Measurements from ENCODE around the gene ACBD6.

GRCh38 chr1:180522213-180522515 lies 19.8 kb upstream of the ACBD6 start:
- no peak for TF ChIP-seq EZH2phosphoT487 (IDR thresholded peaks at IDR 0.05; ENCODE audit: insufficient read depth, low read depth)
- no peak for TF ChIP-seq EZH2 (IDR thresholded peaks at IDR 0.05; ENCODE audit: insufficient read depth, poor library complexity, severe bottlenecking)

Measured in GM23248 (cell line).